HepG2 (cell line): ENCODE data around the gene HSF2BP. TPM values are rescaled to one million over a fixed set of nuclear protein-coding genes. Genes with fewer than 3 reads are reported as not detected.

Experiments used
- ATAC-seq: fragments of 200-7000 bp; cut with Tn5 transposase; 3 replicates; pipeline ENCODE4 v1.9.1; 2020; ENCODE audit warnings: mild to moderate bottlenecking, moderate library complexity
- BruUV-seq: library from RNA; stranded (reverse); fragments of 400-500 nt; replicated peaks from 2 replicates; lab custom pipeline; 2021; lab: Mats Ljungman, UMichigan
- CTCF ChIA-PET: fragments of 300-600 bp; formaldehyde crosslinking; extraction: SDS; loops from one replicate; lab custom pipeline; 2021; ENCODE audit warnings: low total read pairs, inconsistent platforms, low intra/inter-chr PET ratio; lab: Yijun Ruan, JAX
- POLR2A ChIA-PET: fragments of 350-600 bp; sonication (Branson Sonifier 250); formaldehyde crosslinking; loops from one replicate; lab custom pipeline; 2020; ENCODE audit warnings: antibody characterized with exemption, inconsistent platforms; lab: Yijun Ruan, JAX
- DNase-seq: peaks from one replicate; pipeline ENCODE4 v3.0.0-alpha.2; 2015; ENCODE audit warnings: low spot score
- FAIRE-seq: peaks from 3 replicates; lab custom pipeline; 2011; peaks lifted over from hg19 to GRCh38; lab: Jason Lieb, UNC
- H2AFZ ChIP-seq: one replicate; pipeline ENCODE4 v1.6.1; 2011; ENCODE audit warnings: low read length, inconsistent platforms
- H3K27ac ChIP-seq: fragments of 300-600 bp; 3 replicates; pipeline ENCODE4 v1.8.0; 2011; ENCODE audit warnings: mixed run types, mild to moderate bottlenecking, mixed read lengths, low read length, inconsistent platforms; ENCODE audit not compliant: insufficient read depth; ENCODE audit errors: extremely low read length
- H3K27me3 ChIP-seq, 2 experiments: fragments of 200-600 bp in 1 of 2; 2 replicates in 1 of 2; 3 replicates in 1 of 2; pipeline versions ENCODE4 v1.6.0 to v1.8.0; 2011; ENCODE audit warnings: low read length in 2 of 2, mild to moderate bottlenecking in 2 of 2, moderate library complexity in 2 of 2, inconsistent platforms in 1 of 2; ENCODE audit not compliant: insufficient read depth in 2 of 2, control insufficient read depth in 1 of 2
- H3K36me3 ChIP-seq, 2 experiments: fragments of 200-600 bp in 1 of 2; replicated peaks in 1 of 2; 2 replicates in 1 of 2; 3 replicates in 1 of 2; pipeline versions ENCODE4 v1.5.1 to v1.8.0; 2011; ENCODE audit warnings: low read length in 2 of 2, inconsistent platforms in 1 of 2; ENCODE audit not compliant: insufficient read depth in 2 of 2, control insufficient read depth in 1 of 2
- H3K4me1 ChIP-seq: 2 replicates; pipeline ENCODE4 v1.5.1; 2012; ENCODE audit warnings: low read length, inconsistent platforms; ENCODE audit not compliant: insufficient read depth
- H3K4me2 ChIP-seq: 2 replicates; pipeline ENCODE4 v1.6.0; 2011; ENCODE audit warnings: low read depth, low read length, inconsistent platforms
- H3K4me3 ChIP-seq, 3 experiments: fragments of 200-600 bp in 1 of 3; sonication (generic), shearing (Covaris generic) in 1 of 3; replicated peaks in 1 of 3; 2 replicates each; pipeline ENCODE4 v1.5.1; 2011 to 2016; ENCODE audit warnings: low read length in 3 of 3, inconsistent platforms in 2 of 3, low read depth in 2 of 3, mild to moderate bottlenecking in 2 of 3, control low read depth in 1 of 3, mixed read lengths in 1 of 3; ENCODE audit not compliant: insufficient read depth in 1 of 3
- H3K79me2 ChIP-seq: one replicate; pipeline ENCODE4 v1.6.1; 2011; ENCODE audit warnings: low read length, inconsistent platforms; ENCODE audit not compliant: insufficient read depth
- H3K9ac ChIP-seq: 2 replicates; pipeline ENCODE4 v1.6.0; 2011; ENCODE audit warnings: mild to moderate bottlenecking, low read depth, low read length, inconsistent platforms; ENCODE audit not compliant: insufficient read depth
- H3K9me3 ChIP-seq: 2 replicates; pipeline ENCODE4 v1.5.1; 2012; ENCODE audit warnings: mild to moderate bottlenecking, low read length
- H4K20me1 ChIP-seq: 2 replicates; pipeline ENCODE4 v1.6.0; 2011; ENCODE audit warnings: inconsistent platforms, mild to moderate bottlenecking, low read length, moderate library complexity; ENCODE audit not compliant: insufficient read depth
- NFYB ChIP-seq: sonication (generic); formaldehyde crosslinking; IDR thresholded peaks from 2 replicates; pipeline ENCODE4 v1.4.0; 2020; ENCODE audit warnings: missing genetic modification reagents
- PAF1 ChIP-seq: IDR thresholded peaks from 2 replicates; pipeline ENCODE4 v1.6.1; 2016; ENCODE audit warnings: missing genetic modification reagents, missing compliant biosample characterization
- POLR2G ChIP-seq: fragments of 200-400 bp; formaldehyde crosslinking; IDR thresholded peaks from 2 replicates; pipeline ENCODE4 v1.6.1; 2018; ENCODE audit warnings: mild to moderate bottlenecking, low read depth, low read length, moderate library complexity
- RARG ChIP-seq: sonication (generic); formaldehyde crosslinking; IDR thresholded peaks from 2 replicates; pipeline ENCODE4 v1.4.0; 2020; ENCODE audit warnings: low read depth, mild to moderate bottlenecking, missing genetic modification reagents
- RFX5 ChIP-seq: IDR thresholded peaks from 2 replicates; pipeline ENCODE4 v1.6.1; 2011; ENCODE audit warnings: low read depth, low read length, improper control_type of control experiment
- RXRA ChIP-seq: sonication (generic); formaldehyde crosslinking; IDR thresholded peaks from 2 replicates; pipeline ENCODE4 v1.5.1; 2020; ENCODE audit warnings: missing genetic modification reagents
- SMC3 ChIP-seq: IDR thresholded peaks from 2 replicates; pipeline ENCODE4 v1.6.1; 2011; ENCODE audit warnings: low read length, improper control_type of control experiment
- SUZ12 ChIP-seq: fragments of 150-350 bp; IDR thresholded peaks from 2 replicates; pipeline ENCODE4 v1.6.1; 2014; ENCODE audit warnings: low read depth, low read length
- TBP ChIP-seq: sonication (generic); formaldehyde crosslinking; IDR thresholded peaks from 2 replicates; pipeline ENCODE4 v1.5.0; 2020; ENCODE audit warnings: missing genetic modification reagents
- ZNF878 ChIP-seq: sonication (generic); formaldehyde crosslinking; IDR thresholded peaks from 2 replicates; pipeline ENCODE4 v1.8.1; 2023; ENCODE audit warnings: mild to moderate bottlenecking, missing genetic modification reagents, moderate library complexity
- WGBS: methylation state at CpG from one replicate; pipeline ENCODE4 v1.1.6; 2017; ENCODE audit warnings: low lambda C conversion rate; 5-methylcytosine and 5-hydroxymethylcytosine counted together
- in situ Hi-C: cut with HindIII; loops from 2 replicates; pipeline ENCODE4 v1.10.0; 2017; ENCODE audit warnings: low pct_unique_long_range_greater_than_20kb; ENCODE audit not compliant: extremely low pct_ligation_motif_present
- intact Hi-C: fragments of 100-400 bp; cut with micrococcal nuclease; formaldehyde crosslinking; loops from one replicate; pipeline ENCODE4 v1.10.0; 2022; ENCODE audit not compliant: unreplicated experiment
- polyA plus RNA-seq, 8 experiments: library from polyadenylated mRNA; depleted of rRNA in 3 of 8; stranded (reverse) in 7 of 8; unstranded in 1 of 8; fragments of >200 nt; fragmentation: Illumina TruSeq in 4 of 8; extraction: Trizol in 4 of 8; gene quantifications; 2 replicates each; pipeline versions ENCODE4 v1.2.1 to v1.2.3, GENCODE V29; 2011 to 2016; ENCODE audit warnings: low read depth in 4 of 8, missing spikeins in 1 of 8, mixed read lengths in 1 of 8; ENCODE audit not compliant: insufficient read depth in 1 of 8
- total RNA-seq, 5 experiments: library from RNA; depleted of rRNA; stranded (reverse); fragments of >200 nt; fragmentation: Illumina TruSeq; extraction: Trizol; gene quantifications; 2 replicates each; pipeline ENCODE4 v1.2.3, GENCODE V29; 2016; ENCODE audit warnings: low read depth in 1 of 5
- TF ChIP-seq, protein P1 (sequence below): sonication (generic); formaldehyde crosslinking; IDR thresholded peaks from 2 replicates; pipeline ENCODE4 v1.5.0; 2020; ENCODE audit warnings: missing genetic modification reagents
- TF ChIP-seq, protein P2 (sequence below): sonication (generic); formaldehyde crosslinking; IDR thresholded peaks from 2 replicates; pipeline ENCODE4 v1.4.0; 2020; ENCODE audit warnings: missing genetic modification reagents
- TF ChIP-seq, protein P3 (sequence below): sonication (generic); formaldehyde crosslinking; IDR thresholded peaks from 2 replicates; pipeline ENCODE4 v1.9.0; 2021; ENCODE audit warnings: mild to moderate bottlenecking, missing genetic modification reagents

Gene HSF2BP
- total and polyA plus RNA-seq, 2 of the 13 experiments (the other 11 are each of a cell fraction or from before 2014, with no cell fraction given) = 0.67 to 2.2 TPM

DNA sequence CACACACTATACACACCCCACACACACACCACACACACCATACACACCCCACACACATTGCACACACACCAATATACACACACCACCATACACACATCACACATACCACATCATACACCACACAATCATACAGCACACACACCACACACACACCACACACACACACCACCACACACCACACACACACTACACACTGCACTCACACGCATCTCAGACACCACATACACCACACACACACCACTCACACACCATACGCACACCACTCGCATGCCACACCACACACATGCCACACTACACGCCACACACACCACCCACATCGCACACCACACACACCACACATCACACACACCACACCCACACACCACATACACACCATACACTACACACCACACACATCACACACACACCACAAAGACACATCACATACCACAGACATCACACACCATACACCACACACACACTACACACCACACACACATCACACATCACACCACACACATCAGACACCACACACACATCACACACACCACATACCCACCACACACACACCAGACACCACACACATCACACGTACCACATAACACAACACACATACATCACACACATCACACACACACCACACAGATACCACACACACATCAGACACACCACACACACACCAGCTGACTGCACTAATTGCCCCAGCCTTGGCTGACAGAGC lies 54.6 kb downstream of the HSF2BP start (continued):
- TF ChIP-seq, protein P1, sequence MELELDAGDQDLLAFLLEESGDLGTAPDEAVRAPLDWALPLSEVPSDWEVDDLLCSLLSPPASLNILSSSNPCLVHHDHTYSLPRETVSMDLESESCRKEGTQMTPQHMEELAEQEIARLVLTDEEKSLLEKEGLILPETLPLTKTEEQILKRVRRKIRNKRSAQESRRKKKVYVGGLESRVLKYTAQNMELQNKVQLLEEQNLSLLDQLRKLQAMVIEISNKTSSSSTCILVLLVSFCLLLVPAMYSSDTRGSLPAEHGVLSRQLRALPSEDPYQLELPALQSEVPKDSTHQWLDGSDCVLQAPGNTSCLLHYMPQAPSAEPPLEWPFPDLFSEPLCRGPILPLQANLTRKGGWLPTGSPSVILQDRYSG (CRISPR knock-in tag) = no peak
- TF ChIP-seq ZNF878 (no peak), POLR2G (no peak), RARG (CRISPR knock-in tag) (no peak), NFYB (no peak), SUZ12 (no peak), TBP (CRISPR knock-in tag) (no peak)
- TF ChIP-seq, protein P2, sequence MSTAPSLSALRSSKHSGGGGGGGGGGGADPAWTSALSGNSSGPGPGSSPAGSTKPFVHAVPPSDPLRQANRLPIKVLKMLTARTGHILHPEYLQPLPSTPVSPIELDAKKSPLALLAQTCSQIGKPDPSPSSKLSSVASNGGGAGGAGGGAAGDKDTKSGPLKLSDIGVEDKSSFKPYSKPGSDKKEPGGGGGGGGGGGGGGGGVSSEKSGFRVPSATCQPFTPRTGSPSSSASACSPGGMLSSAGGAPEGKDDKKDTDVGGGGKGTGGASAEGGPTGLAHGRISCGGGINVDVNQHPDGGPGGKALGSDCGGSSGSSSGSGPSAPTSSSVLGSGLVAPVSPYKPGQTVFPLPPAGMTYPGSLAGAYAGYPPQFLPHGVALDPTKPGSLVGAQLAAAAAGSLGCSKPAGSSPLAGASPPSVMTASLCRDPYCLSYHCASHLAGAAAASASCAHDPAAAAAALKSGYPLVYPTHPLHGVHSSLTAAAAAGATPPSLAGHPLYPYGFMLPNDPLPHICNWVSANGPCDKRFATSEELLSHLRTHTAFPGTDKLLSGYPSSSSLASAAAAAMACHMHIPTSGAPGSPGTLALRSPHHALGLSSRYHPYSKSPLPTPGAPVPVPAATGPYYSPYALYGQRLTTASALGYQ = no peak

DNA sequence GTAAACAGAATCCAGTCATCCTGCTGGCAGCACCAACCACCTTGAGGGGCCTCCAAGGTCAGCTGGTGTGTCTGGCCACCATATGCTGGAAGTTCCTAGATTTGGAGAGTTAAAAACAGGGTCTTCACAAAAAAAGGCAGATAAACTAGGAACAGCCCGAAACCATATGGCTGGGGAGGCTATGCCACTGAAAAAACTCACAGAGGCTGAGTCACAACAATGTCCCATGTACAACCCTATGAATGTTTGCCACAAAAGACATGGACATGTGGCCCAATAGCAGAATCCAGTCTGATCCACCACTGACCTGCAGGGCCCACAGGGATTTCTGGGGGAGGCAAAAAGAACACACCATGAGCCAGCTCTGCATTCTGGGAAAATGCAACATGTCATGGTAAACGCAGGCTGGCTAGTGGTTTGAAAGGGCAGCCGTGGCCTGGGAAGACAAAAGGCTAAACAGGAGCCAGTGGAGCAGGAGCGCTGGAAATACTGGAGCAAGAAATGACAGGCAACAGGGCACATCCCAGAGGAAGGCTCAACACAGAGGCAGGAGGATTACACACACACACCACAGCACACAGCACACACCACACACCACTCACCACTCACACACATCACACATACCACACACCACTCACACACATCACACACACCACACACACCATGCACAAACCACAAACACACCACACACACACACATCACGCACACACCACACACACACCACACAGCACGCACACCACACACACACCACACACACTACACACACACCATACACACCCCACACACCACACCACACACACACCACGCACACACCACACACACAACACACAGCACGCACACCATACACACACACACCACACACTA lies 55.4 kb downstream of the HSF2BP start:
- DNase-seq (peak; percentile 15), ATAC-seq (no peak), FAIRE-seq (peak; percentile 61)
- intact Hi-C loops = no loop called here
- POLR2A ChIA-PET = no interaction called here
- Histone ChIP-seq H3K79me2 (no peaks in the 10 kb centered on the region), H3K36me3 (no peaks in the 10 kb centered on the region), H3K27ac (no peak overlapping the region), H3K4me2 (no peak overlapping the region), H3K4me3 (no peak overlapping the region), H3K27me3 (no peaks in the 10 kb centered on the region), H3K4me1 (peaks cover 46% of the 10 kb centered on the region), H2AFZ (no peak overlapping the region), H3K9me3 (no peaks in the 10 kb centered on the region), H4K20me1 (no peaks in the 10 kb centered on the region), H3K9ac (no peak overlapping the region)
- BruUV-seq = no TSS peak
- 83% methylated on average over 8 of the region's 8 CpGs for WGBS
- CTCF ChIA-PET = no interaction called here
- in situ Hi-C loops = no loop called here
- TF ChIP-seq SMC3 (no peak), RXRA (CRISPR knock-in tag) (no peak), PAF1 (CRISPR knock-in tag) (no peak), RFX5 (no peak)
- TF ChIP-seq, protein P3, sequence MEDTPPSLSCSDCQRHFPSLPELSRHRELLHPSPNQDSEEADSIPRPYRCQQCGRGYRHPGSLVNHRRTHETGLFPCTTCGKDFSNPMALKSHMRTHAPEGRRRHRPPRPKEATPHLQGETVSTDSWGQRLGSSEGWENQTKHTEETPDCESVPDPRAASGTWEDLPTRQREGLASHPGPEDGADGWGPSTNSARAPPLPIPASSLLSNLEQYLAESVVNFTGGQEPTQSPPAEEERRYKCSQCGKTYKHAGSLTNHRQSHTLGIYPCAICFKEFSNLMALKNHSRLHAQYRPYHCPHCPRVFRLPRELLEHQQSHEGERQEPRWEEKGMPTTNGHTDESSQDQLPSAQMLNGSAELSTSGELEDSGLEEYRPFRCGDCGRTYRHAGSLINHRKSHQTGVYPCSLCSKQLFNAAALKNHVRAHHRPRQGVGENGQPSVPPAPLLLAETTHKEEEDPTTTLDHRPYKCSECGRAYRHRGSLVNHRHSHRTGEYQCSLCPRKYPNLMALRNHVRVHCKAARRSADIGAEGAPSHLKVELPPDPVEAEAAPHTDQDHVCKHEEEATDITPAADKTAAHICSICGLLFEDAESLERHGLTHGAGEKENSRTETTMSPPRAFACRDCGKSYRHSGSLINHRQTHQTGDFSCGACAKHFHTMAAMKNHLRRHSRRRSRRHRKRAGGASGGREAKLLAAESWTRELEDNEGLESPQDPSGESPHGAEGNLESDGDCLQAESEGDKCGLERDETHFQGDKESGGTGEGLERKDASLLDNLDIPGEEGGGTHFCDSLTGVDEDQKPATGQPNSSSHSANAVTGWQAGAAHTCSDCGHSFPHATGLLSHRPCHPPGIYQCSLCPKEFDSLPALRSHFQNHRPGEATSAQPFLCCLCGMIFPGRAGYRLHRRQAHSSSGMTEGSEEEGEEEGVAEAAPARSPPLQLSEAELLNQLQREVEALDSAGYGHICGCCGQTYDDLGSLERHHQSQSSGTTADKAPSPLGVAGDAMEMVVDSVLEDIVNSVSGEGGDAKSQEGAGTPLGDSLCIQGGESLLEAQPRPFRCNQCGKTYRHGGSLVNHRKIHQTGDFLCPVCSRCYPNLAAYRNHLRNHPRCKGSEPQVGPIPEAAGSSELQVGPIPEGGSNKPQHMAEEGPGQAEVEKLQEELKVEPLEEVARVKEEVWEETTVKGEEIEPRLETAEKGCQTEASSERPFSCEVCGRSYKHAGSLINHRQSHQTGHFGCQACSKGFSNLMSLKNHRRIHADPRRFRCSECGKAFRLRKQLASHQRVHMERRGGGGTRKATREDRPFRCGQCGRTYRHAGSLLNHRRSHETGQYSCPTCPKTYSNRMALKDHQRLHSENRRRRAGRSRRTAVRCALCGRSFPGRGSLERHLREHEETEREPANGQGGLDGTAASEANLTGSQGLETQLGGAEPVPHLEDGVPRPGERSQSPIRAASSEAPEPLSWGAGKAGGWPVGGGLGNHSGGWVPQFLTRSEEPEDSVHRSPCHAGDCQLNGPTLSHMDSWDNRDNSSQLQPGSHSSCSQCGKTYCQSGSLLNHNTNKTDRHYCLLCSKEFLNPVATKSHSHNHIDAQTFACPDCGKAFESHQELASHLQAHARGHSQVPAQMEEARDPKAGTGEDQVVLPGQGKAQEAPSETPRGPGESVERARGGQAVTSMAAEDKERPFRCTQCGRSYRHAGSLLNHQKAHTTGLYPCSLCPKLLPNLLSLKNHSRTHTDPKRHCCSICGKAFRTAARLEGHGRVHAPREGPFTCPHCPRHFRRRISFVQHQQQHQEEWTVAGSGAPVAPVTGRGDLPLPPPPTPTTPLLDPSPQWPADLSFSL (CRISPR knock-in tag) = peak; percentile 97
